GM21529 (cell line): ENCODE data around the gene INTS7.
"Not testable (repeated sequence)": the region's sequence is repeated elsewhere in the genome, so short reads cannot be mapped to it uniquely, and the experiment has no call there.

Experiments used
- ATAC-seq: cut with Tn5 transposase; IDR thresholded peaks from one replicate; pipeline ENCODE4 v1.9.1; 2021; ENCODE audit not compliant: unreplicated experiment

INTS7 gene

GRCh38 chr1:211937422-211937821 lies 97.9 kb downstream of the INTS7 start:
- not testable (repeated sequence) for ATAC-seq

DNA sequence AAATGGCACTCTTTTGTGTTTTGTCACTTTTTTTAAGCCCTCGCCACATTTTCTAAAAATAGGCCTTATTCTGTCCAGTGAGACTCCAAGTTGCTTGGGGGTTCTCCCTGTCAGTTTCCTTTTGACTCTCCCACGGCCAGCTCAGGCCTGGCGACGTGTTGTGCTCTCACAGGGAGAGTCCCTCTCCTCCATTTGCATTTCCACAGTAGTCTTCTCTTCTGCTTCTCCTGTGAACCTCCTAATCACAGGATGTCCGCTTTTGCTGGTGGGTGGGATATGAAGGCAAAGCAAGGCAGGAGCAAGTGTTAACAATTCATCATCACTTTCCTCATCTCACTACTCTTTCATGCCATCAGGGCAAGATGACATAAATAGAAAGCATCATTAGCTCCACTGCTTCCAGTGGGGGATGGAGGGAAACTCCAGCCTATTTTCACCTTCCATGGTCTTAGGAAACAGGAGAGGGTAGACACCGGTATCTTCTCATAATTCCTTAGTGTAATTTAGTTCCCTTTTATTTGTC lies 99.8 kb downstream of the INTS7 start:
- ATAC-seq = peak; percentile 78

GRCh38 chr1:211933946-211934714 lies 101.2 kb downstream of the INTS7 start:
- no peak for ATAC-seq

DNA sequence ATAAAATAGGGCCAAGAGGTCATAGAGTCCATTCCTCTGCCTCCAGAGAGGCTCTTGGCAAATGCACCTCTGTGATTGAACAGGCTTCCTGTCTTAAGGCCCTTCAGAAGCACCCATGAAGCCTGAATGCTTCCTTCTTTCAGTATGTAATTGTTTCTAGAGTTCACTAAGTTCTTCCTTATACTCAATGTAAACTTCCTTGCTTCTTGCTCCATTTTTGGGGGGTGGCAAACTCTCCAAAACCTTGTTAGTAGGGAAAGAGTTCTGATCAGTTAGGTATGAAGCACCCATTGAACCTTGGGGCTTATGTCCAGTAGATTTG lies 102.5 kb downstream of the INTS7 start:
- no peak for ATAC-seq

DNA sequence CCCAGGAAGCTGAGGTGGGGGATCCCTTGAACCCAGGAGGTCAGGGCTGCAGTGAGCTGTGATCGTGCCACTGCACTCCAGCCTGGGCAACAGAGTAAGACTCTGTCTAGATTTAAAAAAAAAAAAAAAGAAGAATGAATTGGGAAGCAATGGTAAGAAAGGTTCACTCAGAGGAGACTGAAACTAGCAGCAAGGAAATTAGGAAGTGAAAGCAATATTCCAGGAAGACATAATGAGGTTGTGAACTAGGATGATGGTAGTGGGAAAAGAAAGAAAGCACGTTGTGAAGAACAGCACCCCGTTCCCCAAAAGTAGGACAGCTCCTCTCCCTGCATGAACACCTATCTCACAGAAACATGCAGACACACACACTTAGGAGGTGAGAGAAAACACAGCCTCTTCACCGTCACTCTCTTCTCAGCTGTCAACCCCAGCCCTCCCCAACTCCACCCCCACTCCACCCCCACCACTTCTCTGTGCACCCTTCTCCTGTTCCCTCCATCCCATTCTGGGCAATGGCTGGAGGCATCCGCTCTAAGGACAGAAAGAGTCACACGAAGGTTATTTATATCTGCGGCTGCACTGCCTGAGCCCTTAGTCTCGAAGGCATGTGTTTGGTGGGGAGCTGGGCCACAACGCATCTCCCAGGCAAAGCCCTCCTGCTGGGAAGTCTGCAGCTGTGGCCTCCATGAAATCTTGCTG lies 103.0 kb downstream of the INTS7 start:
- ATAC-seq = no peak

- ATAC-seq = no peak
Measured at GRCh38 chr1:211929683-211930082, 105.7 kb downstream of the INTS7 start.

DNA sequence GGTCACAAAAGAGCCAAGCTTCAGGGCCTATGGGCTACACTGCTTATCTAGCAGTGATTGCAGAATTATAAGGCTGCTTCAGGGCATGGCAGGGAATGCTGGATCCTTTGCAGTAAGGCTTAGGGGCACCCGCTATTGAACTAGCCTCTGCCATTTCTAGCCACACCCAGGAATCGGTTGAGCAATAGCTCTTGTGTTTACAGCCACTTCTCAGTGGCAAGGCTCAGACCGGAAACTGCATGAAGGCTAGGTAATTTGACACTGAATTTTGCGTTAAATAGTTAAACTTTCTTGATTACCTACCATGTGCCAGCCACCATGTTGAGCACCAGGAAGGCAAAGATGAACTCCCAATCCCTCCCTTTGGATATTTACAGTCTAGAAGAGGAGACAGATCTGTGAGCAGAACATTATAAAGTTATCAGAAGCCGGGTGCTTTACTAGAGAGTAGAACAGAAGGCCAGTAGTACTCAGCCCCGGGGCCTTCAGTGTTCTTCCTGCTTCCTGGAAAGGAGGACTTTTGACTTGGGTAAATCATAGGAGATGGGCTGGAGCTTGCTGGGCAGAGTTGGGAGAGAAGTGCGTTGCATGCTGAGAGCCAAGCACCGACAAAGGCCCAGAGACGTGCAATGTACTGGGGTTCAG lies 106.2 kb downstream of the INTS7 start:
- ATAC-seq = no peak

GRCh38 chr1:211928290-211928801 lies 107.0 kb downstream of the INTS7 start:
- ATAC-seq = no peak

GRCh38 chr1:211925016-211925415 lies 110.3 kb downstream of the INTS7 start:
- peak; percentile 83 for ATAC-seq

- no peak for ATAC-seq
Measured at GRCh38 chr1:211924256-211924655, 111.1 kb downstream of the INTS7 start.

DNA sequence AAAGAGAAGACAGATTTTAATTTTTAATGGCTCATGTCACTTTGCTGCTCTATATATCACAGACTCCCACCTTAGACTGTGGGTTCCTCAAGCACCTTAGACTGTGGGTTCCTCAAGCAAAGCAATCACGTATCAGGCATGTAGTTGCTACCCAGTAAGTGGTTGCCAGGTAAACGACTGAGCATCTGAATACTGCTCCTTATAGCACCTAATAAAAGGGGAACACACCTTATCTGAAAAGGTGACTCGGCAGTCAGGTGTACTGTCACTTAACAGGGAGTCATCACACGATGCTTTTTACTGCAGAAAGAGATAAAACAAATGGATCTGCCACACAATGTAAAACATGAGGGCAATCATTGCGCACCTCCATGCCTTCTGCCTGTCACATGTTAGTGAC lies 112.3 kb downstream of the INTS7 start:
- ATAC-seq = no peak

GRCh38 chr1:211921579-211922095 lies 113.7 kb downstream of the INTS7 start:
- ATAC-seq = no peak

DNA sequence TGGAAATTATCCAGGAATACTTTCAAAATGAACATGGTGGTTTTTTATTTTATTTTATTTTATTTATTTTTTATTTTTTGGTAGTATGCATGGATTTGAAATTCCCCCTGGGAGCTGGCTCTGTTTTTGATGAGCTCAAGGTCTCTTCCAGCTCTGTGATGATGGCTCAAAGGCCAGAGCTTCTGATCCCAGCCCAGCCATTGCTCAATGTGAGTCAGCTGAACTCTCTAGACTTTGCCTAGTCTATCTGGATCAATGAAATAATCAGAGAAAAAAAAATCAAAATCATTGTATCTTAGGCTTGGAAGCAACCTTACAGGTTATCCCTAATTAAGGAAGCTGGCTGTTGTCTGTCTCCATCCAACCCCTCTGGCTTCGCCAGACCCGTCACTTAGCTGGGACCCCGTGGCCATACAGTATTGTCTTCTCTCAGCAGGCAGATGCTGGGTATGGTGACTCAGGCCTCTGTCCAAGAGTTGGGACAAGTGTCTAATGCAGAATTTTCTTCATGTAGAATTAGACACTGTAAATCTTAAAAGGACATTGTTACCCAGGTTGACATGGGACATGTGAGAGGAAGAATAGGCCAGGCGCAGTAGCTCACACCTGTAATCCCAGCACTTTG lies 114.6 kb downstream of the INTS7 start:
- ATAC-seq = no peak

DNA sequence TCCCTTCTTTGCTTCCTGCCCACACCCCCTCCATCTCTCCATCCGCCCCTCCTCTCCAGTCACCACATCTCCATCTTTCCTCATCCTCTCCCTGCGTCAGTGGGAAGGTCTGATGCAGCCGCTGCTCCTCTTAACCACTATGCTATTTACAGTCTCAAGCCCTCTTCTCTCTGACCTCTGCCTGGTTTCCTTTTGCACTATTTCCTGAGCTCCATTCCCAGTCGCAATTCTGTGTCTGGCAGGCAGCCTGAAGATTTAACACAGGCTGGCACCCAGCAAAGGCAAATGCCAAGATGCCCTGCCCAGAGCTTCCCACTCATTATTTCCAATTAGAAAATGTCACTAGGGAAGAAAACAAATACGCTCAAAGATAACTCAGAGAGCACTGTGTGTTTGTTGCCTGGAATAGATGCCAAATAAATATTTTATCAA lies 115.2 kb downstream of the INTS7 start:
- no peak for ATAC-seq

- ATAC-seq = no peak
Measured at GRCh38 chr1:211918843-211919414, 116.4 kb downstream of the INTS7 start.

GRCh38 chr1:211916458-211916857 lies 118.9 kb downstream of the INTS7 start:
- not testable (repeated sequence) for ATAC-seq

DNA sequence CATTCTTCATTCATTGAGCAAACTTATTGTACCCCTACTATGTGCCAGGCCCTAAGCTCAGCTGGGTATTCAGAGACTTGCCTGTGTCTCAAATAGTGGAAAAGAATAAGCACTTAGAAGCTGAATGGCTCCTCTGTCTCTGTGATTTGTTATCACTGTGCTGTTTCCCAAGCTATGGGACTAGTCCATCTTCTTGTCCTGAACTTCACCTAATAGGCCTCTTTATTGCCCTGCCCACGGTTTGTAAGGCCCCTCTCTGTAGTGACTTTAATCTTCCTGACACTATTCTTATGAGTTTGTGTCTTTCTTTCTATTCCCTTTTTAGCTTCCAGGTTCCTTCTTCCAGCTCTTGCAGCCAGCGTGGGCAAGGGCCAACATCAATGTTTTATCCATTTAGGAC lies 119.4 kb downstream of the INTS7 start:
- no peak for ATAC-seq

GRCh38 chr1:211912844-211913432 lies 122.4 kb downstream of the INTS7 start:
- ATAC-seq = no peak

DNA sequence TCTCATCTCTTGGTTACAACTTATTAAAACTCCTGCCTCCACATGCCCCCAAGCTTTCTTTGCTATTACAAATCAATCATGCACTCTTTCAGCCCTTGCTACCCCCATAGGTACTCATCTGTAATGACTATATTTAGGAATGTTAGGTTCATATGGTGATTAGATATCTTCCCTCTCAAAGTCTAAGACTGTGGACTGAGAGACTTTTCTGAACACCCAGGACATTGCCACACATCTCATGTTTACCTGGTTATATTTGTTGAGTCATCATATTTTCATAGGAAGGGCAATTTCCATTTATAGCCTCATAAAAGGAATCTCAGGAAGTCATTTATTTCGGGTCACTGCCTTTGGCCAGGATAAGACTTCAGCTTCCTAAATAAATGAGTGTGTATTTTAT lies 123.3 kb downstream of the INTS7 start:
- no peak for ATAC-seq

GRCh38 chr1:211910913-211911485 lies 124.4 kb downstream of the INTS7 start:
- ATAC-seq = no peak
